ENCODE measurements around the gene INSM1.

- TF ChIP-seq, protein P1, sequence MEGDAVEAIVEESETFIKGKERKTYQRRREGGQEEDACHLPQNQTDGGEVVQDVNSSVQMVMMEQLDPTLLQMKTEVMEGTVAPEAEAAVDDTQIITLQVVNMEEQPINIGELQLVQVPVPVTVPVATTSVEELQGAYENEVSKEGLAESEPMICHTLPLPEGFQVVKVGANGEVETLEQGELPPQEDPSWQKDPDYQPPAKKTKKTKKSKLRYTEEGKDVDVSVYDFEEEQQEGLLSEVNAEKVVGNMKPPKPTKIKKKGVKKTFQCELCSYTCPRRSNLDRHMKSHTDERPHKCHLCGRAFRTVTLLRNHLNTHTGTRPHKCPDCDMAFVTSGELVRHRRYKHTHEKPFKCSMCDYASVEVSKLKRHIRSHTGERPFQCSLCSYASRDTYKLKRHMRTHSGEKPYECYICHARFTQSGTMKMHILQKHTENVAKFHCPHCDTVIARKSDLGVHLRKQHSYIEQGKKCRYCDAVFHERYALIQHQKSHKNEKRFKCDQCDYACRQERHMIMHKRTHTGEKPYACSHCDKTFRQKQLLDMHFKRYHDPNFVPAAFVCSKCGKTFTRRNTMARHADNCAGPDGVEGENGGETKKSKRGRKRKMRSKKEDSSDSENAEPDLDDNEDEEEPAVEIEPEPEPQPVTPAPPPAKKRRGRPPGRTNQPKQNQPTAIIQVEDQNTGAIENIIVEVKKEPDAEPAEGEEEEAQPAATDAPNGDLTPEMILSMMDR (optimal IDR thresholded peaks at IDR 0.05 in 1 of 3, IDR thresholded peaks at IDR 0.05 in 1 of 3, conservative IDR thresholded peaks at IDR 0.05 in 1 of 3; ENCODE audit: extremely low read depth in 1 of 3, insufficient read depth in 2 of 3, low read length in 3 of 3) = no peak
- TF ChIP-seq EZH2 (IDR thresholded peaks at IDR 0.05; ENCODE audit: low read length) = no peak
Observed at GRCh38 chr20:20353576-20353975, 14.3 kb upstream of the INSM1 start.
